Activated CD8-positive, alpha-beta T cell treated with anti-CD3 and anti-CD28 coated beads for 36 hours (primary cell): ENCODE results near the gene C16orf89. TPM values are rescaled to one million over a fixed set of nuclear protein-coding genes. Genes with fewer than 3 reads are reported as not detected.

Experiments used
- ATAC-seq: fragments of 200-7000 bp; cut with Tn5 transposase; one replicate; pipeline ENCODE4 v1.10.0; 2021; ENCODE audit warnings: mild to moderate bottlenecking, moderate library complexity
- CTCF ChIA-PET: fragments of 350-600 bp; sonication (Branson Sonifier 250); formaldehyde crosslinking; loops from one replicate; lab custom pipeline; 2021; ENCODE audit warnings: antibody characterized with exemption; lab: Charles Lee
- POLR2A ChIA-PET: fragments of 350-600 bp; sonication (Branson Sonifier 250); formaldehyde crosslinking; loops from one replicate; lab custom pipeline; 2021; ENCODE audit warnings: antibody characterized with exemption; lab: Charles Lee
- DNase-seq: peaks from one replicate; pipeline ENCODE4 v3.0.0-alpha.2; 2020
- H3K27ac Mint-ChIP-seq: one replicate; pipeline ENCODE4 v1.8.0; 2021; ENCODE audit warnings: mild to moderate bottlenecking, mixed read lengths
- H3K27me3 Mint-ChIP-seq: one replicate; pipeline ENCODE4 v1.8.0; 2021; ENCODE audit warnings: mixed read lengths
- H3K36me3 Mint-ChIP-seq: one replicate; pipeline ENCODE4 v1.8.0; 2021; ENCODE audit warnings: low read depth, mixed read lengths
- H3K4me1 Mint-ChIP-seq: one replicate; pipeline ENCODE4 v1.8.0; 2021; ENCODE audit warnings: low read depth, mixed read lengths
- H3K4me3 Mint-ChIP-seq: one replicate; pipeline ENCODE4 v1.8.0; 2021; ENCODE audit warnings: mild to moderate bottlenecking, moderate library complexity, mixed read lengths
- H3K9me3 Mint-ChIP-seq: one replicate; pipeline ENCODE4 v1.8.0; 2021; ENCODE audit warnings: mixed read lengths
- CTCF ChIP-seq: fragments of 200-600 bp; IDR thresholded peaks from one replicate; pipeline ENCODE4 v1.8.0; 2022; ENCODE audit warnings: antibody characterized with exemption, mild to moderate bottlenecking
- intact Hi-C: fragments of 100-400 bp; cut with micrococcal nuclease; formaldehyde crosslinking; loops from one replicate; pipeline ENCODE4 v1.10.0; 2022
- total RNA-seq, 2 experiments: library from RNA; stranded (reverse); gene quantifications; one replicate each; pipeline ENCODE4 v1.2.3, GENCODE V29; 2021

C16orf89 gene
- total RNA-seq, 2 experiments from 2014 or later: not detected

- no peak for DNase-seq
- Mint-ChIP-seq H3K27ac (peak overlapping the region; percentile 96), H3K27me3 (no peaks in the 10 kb centered on the region), H3K4me3 (peak overlapping the region; percentile 94), H3K36me3 (peaks cover 20% of the 10 kb centered on the region), H3K9me3 (no peaks in the 10 kb centered on the region), H3K4me1 (peaks cover 26% of the 10 kb centered on the region)
- intact Hi-C loops: no loop called here
- POLR2A ChIA-PET: interaction anchor here (1.1 to 2.0 kb wide), 3 partner anchors 11 to 37 kb away, joined by 3 to 8 read pairs (median 6); no protein-coding TSS in a partner anchor
- CTCF ChIA-PET: interaction anchor here (1.0 to 2.6 kb wide), 3 partner anchors 15 to 21 kb away, joined by 3 to 8 read pairs (median 3); no protein-coding TSS in a partner anchor
- TF ChIP-seq CTCF: no peak
- ATAC-seq: no peak
These were observed 5.6 kb upstream of the C16orf89 start for GRCh38 chr16:5071341-5071680.

GRCh38 chr16:5070431-5071186 is 4.9 kb upstream of the C16orf89 start:
- no peak for ATAC-seq
- intact Hi-C loops: no loop called here
- ChIA-PET CTCF (interaction anchor here (0.9 to 2.6 kb wide), 3 partner anchors 14 to 22 kb away, joined by 3 to 8 read pairs (median 3); no protein-coding TSS in a partner anchor), POLR2A (interaction anchor here (1.1 to 2.0 kb wide), 3 partner anchors 12 to 36 kb away, joined by 3 to 8 read pairs (median 6); no protein-coding TSS in a partner anchor)
- peak overlapping the region; percentile 96 for H3K27ac Mint-ChIP-seq
- peaks cover 16% of the 10 kb centered on the region for H3K36me3 Mint-ChIP-seq
- H3K27me3 Mint-ChIP-seq: no peaks in the 10 kb centered on the region
- no peak for TF ChIP-seq CTCF
- peaks cover 26% of the 10 kb centered on the region for H3K4me1 Mint-ChIP-seq
- H3K4me3 Mint-ChIP-seq: peak overlapping the region; percentile 94
- no peaks in the 10 kb centered on the region for H3K9me3 Mint-ChIP-seq
- no peak for DNase-seq

GRCh38 chr16:5069854-5070253 is 4.1 kb upstream of the C16orf89 start:
- no peak for TF ChIP-seq CTCF
- intact Hi-C loops: no loop called here
- peaks cover 9% of the 10 kb centered on the region for H3K36me3 Mint-ChIP-seq
- no peaks in the 10 kb centered on the region for H3K27me3 Mint-ChIP-seq
- no peaks in the 10 kb centered on the region for H3K9me3 Mint-ChIP-seq
- H3K27ac Mint-ChIP-seq: no peak overlapping the region
- POLR2A ChIA-PET: no interaction called here
- CTCF ChIA-PET: interaction anchor here (0.9 to 2.6 kb wide), 2 partner anchors 13 to 23 kb away, joined by 3 to 8 read pairs; no protein-coding TSS in a partner anchor
- ATAC-seq: no peak
- no peak for DNase-seq
- peaks cover 26% of the 10 kb centered on the region for H3K4me1 Mint-ChIP-seq
- no peak overlapping the region for H3K4me3 Mint-ChIP-seq

GRCh38 chr16:5069048-5069447 is 3.3 kb upstream of the C16orf89 start:
- POLR2A ChIA-PET: no interaction called here
- intact Hi-C loops: no loop called here
- Mint-ChIP-seq H3K4me3 (no peak overlapping the region), H3K9me3 (no peaks in the 10 kb centered on the region), H3K4me1 (peaks cover 21% of the 10 kb centered on the region), H3K27me3 (no peaks in the 10 kb centered on the region), H3K27ac (no peak overlapping the region), H3K36me3 (peaks cover 7% of the 10 kb centered on the region)
- DNase-seq (no peak), ATAC-seq (no peak)
- TF ChIP-seq CTCF: no peak
- CTCF ChIA-PET: interaction anchor here (2.6 kb wide), 1 partner anchor 23 kb away, joined by 8 read pairs; no protein-coding TSS in a partner anchor

GRCh38 chr16:5066511-5066910 is 755 bp upstream of the C16orf89 start:
- POLR2A ChIA-PET: interaction anchor here (0.7 kb wide), 1 partner anchor 32 kb away, joined by 3 read pairs; the partner anchor contains the start of gene NAGPA
- Mint-ChIP-seq H3K27me3 (no peaks in the 10 kb centered on the region), H3K4me3 (no peak overlapping the region), H3K9me3 (no peaks in the 10 kb centered on the region), H3K4me1 (peaks cover 9% of the 10 kb centered on the region), H3K27ac (no peak overlapping the region), H3K36me3 (no peaks in the 10 kb centered on the region)
- CTCF ChIA-PET: no interaction called here
- intact Hi-C loops: no loop called here
- ATAC-seq: no peak
- DNase-seq: no peak
- TF ChIP-seq CTCF: no peak
